ENCODE measurements around the gene C19orf47. TPM values are rescaled to one million over a fixed set of nuclear protein-coding genes. Genes with fewer than 3 reads are reported as not detected.
"Not testable (repeated sequence)": the region's sequence is repeated elsewhere in the genome, so short reads cannot be mapped to it uniquely, and the experiment has no call there.

The C19orf47 gene
- polyA plus RNA-seq, 10 donors, result 44.0 to 71.9 (median 60.8) TPM

GRCh38 chr19:40378509-40378908 lies 30.3 kb upstream of the C19orf47 start:
- DNase-seq, result no peak

DNA sequence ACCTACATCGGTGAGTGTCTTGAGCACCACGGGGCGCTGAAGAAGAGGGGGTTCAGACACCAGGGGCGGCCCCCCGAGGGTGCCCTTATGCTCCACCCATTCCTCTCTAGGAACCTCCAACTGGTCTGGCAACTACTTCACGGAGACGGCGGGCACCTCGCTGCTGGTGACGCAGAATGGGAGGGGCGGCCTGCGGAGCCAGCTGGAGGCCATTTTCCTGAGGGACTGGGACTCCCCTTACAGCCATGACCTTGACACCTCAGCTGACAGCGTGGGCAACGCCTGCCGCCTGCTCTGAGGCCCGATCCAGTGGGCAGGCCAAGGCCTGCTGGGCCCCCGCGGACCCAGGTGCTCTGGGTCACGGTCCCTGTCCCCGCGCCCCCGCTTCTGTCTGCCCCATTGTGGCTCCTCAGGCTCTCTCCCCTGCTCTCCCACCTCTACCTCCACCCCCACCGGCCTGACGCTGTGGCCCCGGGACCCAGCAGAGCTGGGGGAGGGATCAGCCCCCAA lies 29.7 kb upstream of the C19orf47 start:
- DNase-seq, result no peak

DNA sequence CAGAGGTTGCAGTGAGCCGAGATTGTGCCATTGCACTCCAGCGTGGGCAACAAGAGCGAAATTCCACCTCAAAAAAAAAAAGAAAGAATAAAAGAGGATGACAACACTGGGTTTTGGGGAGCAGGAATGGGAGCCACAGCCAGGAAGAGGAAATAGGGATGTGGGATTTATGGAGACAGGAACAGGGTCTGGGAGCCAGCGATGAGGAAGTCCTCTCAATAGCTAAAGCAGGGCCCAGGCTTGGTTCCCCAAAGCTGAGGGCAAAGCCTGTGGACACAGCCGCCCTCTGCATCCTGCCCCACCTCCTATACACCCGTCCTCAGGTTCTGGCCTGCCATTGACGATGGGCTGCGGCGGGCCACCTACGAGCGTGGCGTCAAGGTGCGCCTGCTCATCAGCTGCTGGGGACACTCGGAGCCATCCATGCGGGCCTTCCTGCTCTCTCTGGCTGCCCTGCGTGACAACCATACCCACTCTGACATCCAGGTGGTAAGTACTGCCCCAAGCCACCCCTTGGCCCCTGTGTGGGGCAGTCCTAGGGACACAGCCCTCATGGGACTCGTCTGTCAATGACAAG lies 28.2 kb upstream of the C19orf47 start:
- no peak for DNase-seq

DNA sequence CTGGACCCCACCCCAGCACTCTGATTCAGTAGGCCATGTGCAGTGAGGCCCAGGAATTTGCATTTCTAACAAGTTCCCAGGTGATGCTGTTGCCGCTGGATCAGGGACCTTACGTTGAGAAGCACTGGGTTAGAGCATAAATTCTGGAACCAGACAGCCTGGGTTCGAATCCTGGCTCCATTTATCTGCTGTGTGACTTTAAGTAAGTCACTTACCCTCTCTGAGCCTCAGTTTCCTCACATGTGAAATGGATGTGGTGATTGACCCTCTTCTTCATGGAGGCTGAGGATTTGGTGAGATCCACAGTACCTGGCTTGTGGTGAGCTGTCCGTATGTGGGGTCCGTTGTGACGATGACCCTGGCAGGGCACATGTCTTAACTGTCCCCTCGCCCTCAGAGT lies 25.9 kb upstream of the C19orf47 start:
- no peak for DNase-seq

DNA sequence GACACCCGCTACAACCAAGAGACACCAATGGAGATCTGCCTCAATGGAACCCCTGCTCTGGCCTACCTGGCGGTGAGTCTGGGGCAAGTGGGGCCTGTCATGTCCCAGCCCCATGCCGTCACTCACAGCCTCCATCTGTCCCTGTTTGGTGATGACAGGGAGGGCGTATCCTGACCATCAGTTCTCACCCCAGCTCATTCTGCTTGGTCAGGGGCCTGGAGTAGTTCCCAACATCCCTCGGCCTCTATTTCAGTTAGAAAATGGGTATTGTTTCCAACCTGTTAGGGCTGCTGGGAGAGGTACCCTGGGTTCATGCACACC lies 23.6 kb upstream of the C19orf47 start:
- no peak for DNase-seq

- no peak for DNase-seq
Measured at GRCh38 chr19:40370997-40371801, 23.0 kb upstream of the C19orf47 start.

- DNase-seq, result not testable (repeated sequence)
Measured at GRCh38 chr19:40370253-40370652, 22.1 kb upstream of the C19orf47 start.

GRCh38 chr19:40369797-40370196 lies 21.6 kb upstream of the C19orf47 start:
- DNase-seq, result no peak

DNA sequence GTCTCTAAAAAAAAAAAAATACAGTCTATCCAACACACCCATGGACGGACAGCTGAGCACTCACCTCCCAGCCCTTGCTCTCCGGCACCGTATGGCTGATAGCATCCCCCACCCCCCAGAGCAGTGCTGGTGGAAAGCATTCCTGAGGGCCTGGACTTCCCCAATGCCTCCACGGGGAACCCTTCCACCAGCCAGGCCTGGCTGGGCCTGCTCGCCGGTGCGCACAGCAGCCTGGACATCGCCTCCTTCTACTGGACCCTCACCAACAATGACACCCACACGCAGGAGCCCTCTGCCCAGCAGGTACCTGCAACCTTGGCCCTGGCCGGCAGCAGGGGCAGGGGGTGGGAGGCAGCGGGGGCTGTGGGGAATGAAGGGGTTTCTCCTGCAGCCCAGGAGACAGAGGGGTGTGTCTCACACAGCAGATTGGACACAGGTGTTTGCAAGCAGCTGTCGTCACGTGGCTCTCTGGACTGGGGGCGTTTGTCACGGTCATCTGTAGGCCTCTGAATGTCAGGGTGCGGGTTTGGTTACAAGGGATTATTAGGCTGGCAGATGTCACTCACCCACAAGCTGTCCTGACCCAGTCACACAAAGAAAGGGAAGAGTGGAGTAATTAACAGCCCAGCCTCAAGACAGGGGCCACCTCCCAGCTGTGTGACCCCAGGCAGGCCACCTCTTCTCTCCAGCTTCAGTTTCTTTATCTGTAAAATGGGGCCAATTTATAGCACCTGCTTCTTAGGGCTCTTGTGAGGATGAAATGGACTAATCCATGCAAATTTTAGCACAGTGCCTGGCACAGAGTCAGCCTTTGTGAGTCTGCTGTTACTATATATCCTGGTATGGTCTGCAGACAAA lies 19.6 kb upstream of the C19orf47 start:
- peak in 1 of 3 donors; percentile 48 for DNase-seq

DNA sequence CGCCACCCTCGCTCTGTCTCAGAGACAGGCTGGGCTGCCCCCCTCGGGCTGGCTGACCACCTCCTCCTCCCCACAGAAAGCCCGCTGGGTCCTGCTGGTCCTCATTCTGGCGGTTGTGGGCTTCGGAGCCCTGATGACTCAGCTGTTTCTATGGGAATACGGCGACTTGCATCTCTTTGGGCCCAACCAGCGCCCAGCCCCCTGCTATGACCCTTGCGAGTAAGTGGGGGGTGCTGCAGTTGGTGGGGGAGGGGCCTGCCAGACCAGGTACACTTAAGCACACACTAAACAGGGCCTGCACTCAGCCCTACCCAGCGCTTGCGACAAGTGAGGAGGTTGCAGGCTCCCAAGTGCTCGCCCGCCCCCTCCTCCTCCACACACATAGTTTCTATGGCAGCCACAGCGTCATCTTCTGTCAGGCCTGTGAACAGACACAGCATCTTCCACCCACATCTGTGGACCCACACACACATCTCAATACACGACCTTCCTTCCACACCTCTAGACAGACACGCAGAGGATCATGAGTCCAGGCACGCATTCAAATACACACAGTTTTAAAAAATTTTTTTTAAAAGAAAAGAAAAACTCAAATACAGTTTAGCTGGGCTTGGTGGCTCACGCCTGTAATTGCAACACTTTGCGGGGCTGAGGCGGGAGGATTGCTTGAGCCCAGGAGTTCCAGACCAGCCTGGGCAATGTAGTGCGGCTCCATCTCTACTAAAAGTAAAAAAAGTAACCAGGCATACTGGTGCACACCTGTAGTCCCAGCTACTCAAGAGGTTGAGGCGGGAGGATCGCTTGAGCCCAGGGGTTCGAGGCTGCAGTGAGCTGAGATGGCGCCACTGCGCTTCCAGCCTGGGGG lies 18.7 kb upstream of the C19orf47 start:
- DNase-seq, result peak in 1 of 3 donors; percentile 47

GRCh38 chr19:40365613-40366401 lies 17.6 kb upstream of the C19orf47 start:
- DNase-seq, result peak; percentile 56 to 87 (median 75)

GRCh38 chr19:40365010-40365409 lies 16.8 kb upstream of the C19orf47 start:
- no peak for DNase-seq

GRCh38 chr19:40363069-40363468 lies 14.9 kb upstream of the C19orf47 start:
- no peak for DNase-seq

- DNase-seq, result no peak
Measured at GRCh38 chr19:40362160-40362559, 14.0 kb upstream of the C19orf47 start.

DNA sequence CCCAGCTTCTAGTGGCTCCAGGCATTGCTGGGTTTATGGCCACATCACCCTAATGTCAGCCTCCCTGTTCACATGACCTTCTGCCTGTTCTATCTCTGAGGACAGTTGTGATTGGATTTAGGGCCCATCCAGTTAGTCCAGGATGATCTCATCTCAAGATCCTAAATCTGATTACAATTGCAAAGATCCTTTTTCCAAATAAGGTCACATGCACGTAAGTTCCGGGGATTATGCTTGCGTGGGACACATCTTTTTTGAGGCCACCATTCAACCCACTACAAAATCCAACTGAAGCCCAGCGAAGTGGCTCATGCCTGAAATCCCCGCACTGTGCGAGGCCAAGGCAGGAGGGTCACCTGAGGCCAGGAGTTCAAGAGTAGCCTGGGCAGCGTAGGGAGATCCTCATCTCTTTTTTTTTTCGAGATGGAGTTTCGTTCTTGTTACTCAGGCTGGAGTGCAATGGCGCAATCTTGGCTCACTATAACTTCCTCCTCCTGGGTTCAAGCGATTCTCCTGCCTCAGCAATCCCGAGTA lies 12.6 kb upstream of the C19orf47 start:
- no peak for DNase-seq

- no peak for DNase-seq
Measured at GRCh38 chr19:40360020-40360707, 12.0 kb upstream of the C19orf47 start.

DNA sequence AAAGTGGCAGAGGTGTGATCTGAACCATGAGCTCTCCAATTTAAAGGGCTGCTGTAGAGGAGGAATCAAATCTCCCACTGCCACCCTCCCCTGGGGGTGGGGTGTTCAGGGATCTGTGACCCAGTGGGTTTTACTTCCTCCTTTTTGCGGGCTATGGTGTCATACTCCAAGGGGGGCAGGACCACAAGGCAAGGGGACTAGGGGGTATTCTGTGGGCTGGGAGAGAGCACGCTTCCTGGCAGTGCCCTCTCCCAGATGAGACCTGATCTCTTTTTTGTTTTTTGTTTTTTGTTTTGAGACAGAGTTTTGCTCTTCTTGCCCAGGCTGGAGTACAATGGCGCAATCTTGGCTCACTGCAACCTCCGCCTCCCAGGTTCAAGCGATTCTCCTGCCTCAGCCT lies 10.6 kb upstream of the C19orf47 start:
- DNase-seq, result no peak

DNA sequence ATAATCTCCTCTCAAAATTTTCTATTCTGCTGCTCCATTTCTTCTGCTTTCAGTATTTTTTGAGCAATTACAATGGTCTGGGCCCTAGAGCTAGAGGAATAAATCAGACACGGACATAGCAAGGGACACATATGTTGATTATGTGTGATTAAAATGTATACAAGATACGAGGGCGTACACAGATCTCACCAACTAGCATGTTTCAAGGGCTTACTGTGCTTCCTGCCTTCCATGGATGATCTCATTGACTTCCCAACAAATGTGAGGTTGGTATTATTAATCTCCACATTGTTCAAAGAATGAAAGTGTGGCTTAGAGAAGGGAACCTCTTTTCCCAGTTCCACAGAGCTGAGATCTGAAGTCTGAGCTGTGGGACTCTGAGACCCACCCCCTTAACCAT lies 9.4 kb upstream of the C19orf47 start:
- no peak for DNase-seq

GRCh38 chr19:40356681-40357595 lies 8.7 kb upstream of the C19orf47 start:
- DNase-seq, result no peak
